Left lung (tissue), 10 donors: Measurements from ENCODE around the gene ABCC1. TPM values are rescaled to one million over a fixed set of nuclear protein-coding genes. Genes with fewer than 3 reads are reported as not detected.

ENCODE experiments used
- ATAC-seq: fragments of 200-7000 bp; cut with Tn5 transposase; one replicate; pipeline ENCODE4 v1.9.1; 2020; ENCODE audit warnings: moderate library complexity
- DNase-seq, 4 donors: peaks; one replicate each; pipeline ENCODE4 v3.0.0-alpha.2; 2013 to 2020
- H3K27ac ChIP-seq, 2 donors: fragments of 200-600 bp; sonication (generic) in 1 of 2; one replicate each; pipeline versions ENCODE4 v1.5.0 to v1.8.0; 2020 to 2021
- H3K27me3 ChIP-seq, 2 donors: fragments of 200-600 bp; sonication (generic) in 1 of 2; one replicate each; pipeline versions ENCODE4 v1.5.0 to v1.8.0; 2020 to 2021
- H3K36me3 ChIP-seq, 2 donors: fragments of 200-600 bp; sonication (generic) in 1 of 2; one replicate each; pipeline versions ENCODE4 v1.5.0 to v1.8.0; 2020 to 2021
- H3K4me1 ChIP-seq, 2 donors: fragments of 200-600 bp; one replicate each; pipeline ENCODE4 v1.8.0; 2021
- H3K4me3 ChIP-seq, 2 donors: fragments of 200-600 bp; sonication (generic) in 1 of 2; one replicate each; pipeline versions ENCODE4 v1.5.0 to v1.8.0; 2020 to 2021; ENCODE audit warnings: mild to moderate bottlenecking in 1 of 2
- H3K9me3 ChIP-seq, 2 donors: fragments of 200-600 bp; sonication (generic) in 1 of 2; one replicate each; pipeline versions ENCODE4 v1.5.0 to v1.8.0; 2020 to 2021
- CTCF ChIP-seq, 2 donors: fragments of 200-600 bp; sonication (generic) in 1 of 2; IDR thresholded peaks; one replicate each; pipeline versions ENCODE4 v1.5.0 to v1.8.0; 2021; ENCODE audit warnings: antibody characterized with exemption in 2 of 2
- intact Hi-C, 2 donors: fragments of 100-400 bp; cut with DNase I; formaldehyde crosslinking; loops; one replicate each; pipeline versions ENCODE4 v1.11.2 to v1.14.2; 2022
- polyA plus RNA-seq, 6 donors: library from polyadenylated mRNA; unstranded; fragments of 120-200 nt; gene quantifications; one replicate each; pipeline ENCODE4 v1.2.1, GENCODE V29; 2013; ENCODE audit not compliant: insufficient read length in 6 of 6
- total RNA-seq, 2 donors: library from RNA; stranded (reverse); fragmentation: NEBNext Ultra II Directional; extraction: Animal tissue kit (Norgen Biotek cat#: 25700); gene quantifications; one replicate each; pipeline ENCODE4 v1.2.1, GENCODE V29; 2021
- donor health status: DM: no; HTN: yes; CAD: no.
- donor health status: DM: no; HTN: no; CAD: no.

Gene ABCC1
- total and polyA plus RNA-seq, 8 donors, result 29.3 to 44.6 (median 31.7) TPM

GRCh38 chr16:16110111-16110490 is 160.7 kb downstream of the ABCC1 start:
- TF ChIP-seq CTCF (IDR thresholded peaks at IDR 0.05), result no peak

GRCh38 chr16:16111639-16112038 is 162.2 kb downstream of the ABCC1 start:
- intact Hi-C loops, result no loop called here
- H3K9me3 ChIP-seq, result no peaks in the 10 kb centered on the region
- H3K4me1 ChIP-seq, result no peaks in the 10 kb centered on the region
- DNase-seq (no peak), ATAC-seq (no peak)
- peaks cover under 1 to 100% of the 10 kb centered on the region in 2 donors for H3K36me3 ChIP-seq
- H3K27ac ChIP-seq, result no peak overlapping the region
- no peak for TF ChIP-seq CTCF (IDR thresholded peaks at IDR 0.05)
- H3K4me3 ChIP-seq, result no peak overlapping the region
- no peaks in the 10 kb centered on the region for H3K27me3 ChIP-seq

More at GRCh38 chr16:16110111-16110490, 160.7 kb downstream of the ABCC1 start:
- Histone ChIP-seq H3K4me3 (no peak overlapping the region), H3K4me1 (no peaks in the 10 kb centered on the region), H3K9me3 (no peaks in the 10 kb centered on the region), H3K36me3 (peaks cover 0 to 99% of the 10 kb centered on the region in 2 donors), H3K27ac (no peak overlapping the region), H3K27me3 (no peaks in the 10 kb centered on the region)
- ATAC-seq, result no peak
- intact Hi-C loops, result no loop called here
- DNase-seq, result no peak

GRCh38 chr16:16112450-16113053 is 163.1 kb downstream of the ABCC1 start:
- TF ChIP-seq CTCF (IDR thresholded peaks at IDR 0.05), result no peak
- no peak for ATAC-seq
- H3K4me1 ChIP-seq, result no peaks in the 10 kb centered on the region
- no peaks in the 10 kb centered on the region for H3K27me3 ChIP-seq
- no peak overlapping the region for H3K4me3 ChIP-seq
- no peak for DNase-seq
- no peak overlapping the region for H3K27ac ChIP-seq
- intact Hi-C loops, result no loop called here
- H3K9me3 ChIP-seq, result peaks cover 0 to 2% of the 10 kb centered on the region in 2 donors
- peaks cover 2 to 100% of the 10 kb centered on the region in 2 donors for H3K36me3 ChIP-seq

- DNase-seq (no peak), ATAC-seq (no peak)
- Histone ChIP-seq H3K9me3 (peaks cover 0 to 7% of the 10 kb centered on the region in 2 donors), H3K4me3 (no peak overlapping the region), H3K36me3 (peaks cover 2 to 100% of the 10 kb centered on the region in 2 donors), H3K27me3 (no peaks in the 10 kb centered on the region), H3K4me1 (no peaks in the 10 kb centered on the region), H3K27ac (no peak overlapping the region)
- no peak for TF ChIP-seq CTCF (IDR thresholded peaks at IDR 0.05)
- intact Hi-C loops, result no loop called here
Measured at GRCh38 chr16:16113076-16113475, 163.7 kb downstream of the ABCC1 start.

- Histone ChIP-seq H3K36me3 (peaks cover 2 to 85% of the 10 kb centered on the region in 2 donors), H3K27me3 (no peaks in the 10 kb centered on the region), H3K27ac (no peak overlapping the region), H3K9me3 (peaks cover 0 to 8% of the 10 kb centered on the region in 2 donors), H3K4me1 (no peaks in the 10 kb centered on the region), H3K4me3 (no peak overlapping the region)
- DNase-seq (no peak), ATAC-seq (no peak)
- TF ChIP-seq CTCF (IDR thresholded peaks at IDR 0.05), result no peak
- intact Hi-C loops, result no loop called here
Measured at GRCh38 chr16:16116841-16117240, 167.4 kb downstream of the ABCC1 start.
